Body of pancreas (tissue), 4 donors: ENCODE measurements around the gene RGS17.

Source experiments
- CTCF ChIP-seq, 7 experiments: fragments of 450-650 bp in 4 of 7; fragments of 200-600 bp in 3 of 7; sonication (generic) in 3 of 7; IDR thresholded peaks; one replicate each; pipeline ENCODE4 v1.5.1; 2016 to 2019; ENCODE audit warnings: antibody characterized with exemption in 7 of 7
- POLR2A ChIP-seq, 3 donors: fragments of 450-650 bp; IDR thresholded peaks; one replicate each; pipeline ENCODE4 v1.6.1; 2016; ENCODE audit warnings: antibody characterized with exemption in 3 of 3, mild to moderate bottlenecking in 2 of 3

DNA sequence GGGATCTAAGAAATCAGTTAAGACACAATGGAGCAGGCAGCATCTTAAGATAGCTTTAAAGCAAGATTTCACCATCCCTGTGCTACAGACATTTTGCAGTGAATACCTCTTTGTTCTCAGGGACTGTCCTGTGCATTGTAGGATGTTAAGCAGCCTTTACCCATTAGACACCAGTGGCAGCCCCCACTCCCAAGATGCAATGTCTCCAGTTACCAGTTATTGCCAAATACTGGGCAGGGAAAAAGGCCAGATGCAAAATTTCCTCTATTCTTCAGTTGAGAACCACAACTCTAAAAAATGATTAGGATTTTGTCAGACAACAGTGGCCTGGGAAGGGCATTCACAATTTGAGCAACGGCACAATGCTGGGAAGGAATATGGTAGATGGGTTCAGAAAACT is 154.3 kb downstream of the RGS17 start:
- no peak for TF ChIP-seq CTCF (IDR thresholded peaks at IDR 0.05)
- no peak for TF ChIP-seq POLR2A (IDR thresholded peaks at IDR 0.05)
